A549 (cell line): ENCODE data around the gene ADGRG1.

ENCODE experiments used
- EP300 ChIP-seq, 2 experiments: fragments of >200 bp; sonication (Bioruptor Twin); formaldehyde crosslinking; IDR thresholded peaks; 2 replicates in 1 of 2; 3 replicates in 1 of 2; pipeline ENCODE4 v1.6.1; 2016 to 2017
- FOSL2 ChIP-seq, 2 experiments: fragments of 450-650 bp in 1 of 2; fragments of >200 bp in 1 of 2; sonication (Bioruptor Twin) in 1 of 2; formaldehyde crosslinking; IDR thresholded peaks; 2 replicates each; pipeline versions ENCODE4 v1.5.0 to v1.6.1; 2016 to 2020; ENCODE audit warnings: mild to moderate bottlenecking in 1 of 2, moderate library complexity in 1 of 2
- MAZ ChIP-seq: fragments of 150-350 bp; IDR thresholded peaks from 2 replicates; pipeline ENCODE4 v1.6.1; 2014; ENCODE audit warnings: antibody characterized with exemption, low read depth, low read length, borderline replicate concordance
- RCOR1 ChIP-seq: fragments of 150-350 bp; IDR thresholded peaks from 2 replicates; pipeline ENCODE4 v1.6.1; 2014; ENCODE audit warnings: antibody characterized with exemption, low read length, low read depth
- RFX5 ChIP-seq: fragments of 450-650 bp; IDR thresholded peaks from 2 replicates; pipeline ENCODE4 v1.7.1; 2014; ENCODE audit warnings: antibody characterized with exemption, mild to moderate bottlenecking, moderate library complexity
- ZSCAN20 ChIP-seq: fragments of 250-450 bp; sonication (Bioruptor Pico); IDR thresholded peaks from 2 replicates; pipeline ENCODE4 v1.8.0; 2022; ENCODE audit warnings: mild to moderate bottlenecking, moderate library complexity
- TF ChIP-seq, protein P1 (sequence below): fragments of >200 bp; sonication (Bioruptor Twin); formaldehyde crosslinking; IDR thresholded peaks from 3 replicates; pipeline ENCODE4 v1.5.1; 2016
- TF ChIP-seq, protein P2 (sequence below): IDR thresholded peaks from 2 replicates; pipeline ENCODE4 v1.6.1; 2012

DNA sequence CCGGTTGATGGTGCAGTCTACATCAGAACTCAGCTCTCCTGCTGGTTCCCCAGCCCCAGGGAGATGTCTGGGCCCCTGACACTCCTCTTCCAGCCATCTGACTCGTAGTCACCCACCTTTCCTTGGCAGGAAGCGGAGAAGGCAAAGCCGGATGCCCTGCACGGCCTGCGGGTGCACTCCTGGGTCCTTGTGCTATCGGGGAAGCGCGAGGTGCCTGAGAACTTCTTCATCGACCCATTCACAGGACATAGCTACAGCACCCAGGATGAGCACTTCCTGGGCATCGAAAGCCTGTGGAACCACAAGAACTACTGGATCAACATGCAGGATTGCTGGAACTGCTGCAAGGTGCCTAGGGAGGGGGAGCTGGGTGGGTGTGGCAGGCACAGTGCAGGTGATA is 78.9 kb downstream of the ADGRG1 start:
- no peak for TF ChIP-seq ZSCAN20 (CRISPR knock-in tag)
- TF ChIP-seq, protein P1, sequence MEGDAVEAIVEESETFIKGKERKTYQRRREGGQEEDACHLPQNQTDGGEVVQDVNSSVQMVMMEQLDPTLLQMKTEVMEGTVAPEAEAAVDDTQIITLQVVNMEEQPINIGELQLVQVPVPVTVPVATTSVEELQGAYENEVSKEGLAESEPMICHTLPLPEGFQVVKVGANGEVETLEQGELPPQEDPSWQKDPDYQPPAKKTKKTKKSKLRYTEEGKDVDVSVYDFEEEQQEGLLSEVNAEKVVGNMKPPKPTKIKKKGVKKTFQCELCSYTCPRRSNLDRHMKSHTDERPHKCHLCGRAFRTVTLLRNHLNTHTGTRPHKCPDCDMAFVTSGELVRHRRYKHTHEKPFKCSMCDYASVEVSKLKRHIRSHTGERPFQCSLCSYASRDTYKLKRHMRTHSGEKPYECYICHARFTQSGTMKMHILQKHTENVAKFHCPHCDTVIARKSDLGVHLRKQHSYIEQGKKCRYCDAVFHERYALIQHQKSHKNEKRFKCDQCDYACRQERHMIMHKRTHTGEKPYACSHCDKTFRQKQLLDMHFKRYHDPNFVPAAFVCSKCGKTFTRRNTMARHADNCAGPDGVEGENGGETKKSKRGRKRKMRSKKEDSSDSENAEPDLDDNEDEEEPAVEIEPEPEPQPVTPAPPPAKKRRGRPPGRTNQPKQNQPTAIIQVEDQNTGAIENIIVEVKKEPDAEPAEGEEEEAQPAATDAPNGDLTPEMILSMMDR, result no peak
- no peak for TF ChIP-seq RCOR1
- TF ChIP-seq FOSL2 (IDR thresholded peaks at IDR 0.05), result no peak
- no peak for TF ChIP-seq FOSL2 (CRISPR knock-in tag; IDR thresholded peaks at IDR 0.05)
- TF ChIP-seq RFX5, result no peak
- no peak for TF ChIP-seq EP300 (IDR thresholded peaks at IDR 0.05)
- TF ChIP-seq, protein P2, sequence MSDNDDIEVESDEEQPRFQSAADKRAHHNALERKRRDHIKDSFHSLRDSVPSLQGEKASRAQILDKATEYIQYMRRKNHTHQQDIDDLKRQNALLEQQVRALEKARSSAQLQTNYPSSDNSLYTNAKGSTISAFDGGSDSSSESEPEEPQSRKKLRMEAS, result no peak
- TF ChIP-seq MAZ, result no peak
